Fibroblast of mammary gland (primary cell): ENCODE measurements around the gene PRICKLE1.
A peak's percentile ranks its signal among the peaks of the same experiment; 100 is the strongest.

Source experiments
- DNase-seq: peaks from one replicate; pipeline ENCODE4 v3.0.0-alpha.2; 2010; ENCODE audit warnings: low read depth
- H3K4me3 ChIP-seq: 2 replicates; pipeline ENCODE4 v1.5.1; 2011; ENCODE audit warnings: low read depth, mild to moderate bottlenecking, low read length, moderate library complexity; ENCODE audit not compliant: control insufficient read depth
- CTCF ChIP-seq: conservative IDR thresholded peaks from 2 replicates; pipeline ENCODE4 v1.5.1; 2011; ENCODE audit warnings: low read depth, low read length, inconsistent platforms; ENCODE audit not compliant: control insufficient read depth, insufficient read depth

The PRICKLE1 gene

GRCh38 chr12:42590330-42590934, 886 bp upstream of the PRICKLE1 start:
- peak overlapping the region; percentile 62 for H3K4me3 ChIP-seq
- no peak for DNase-seq
- no peak for TF ChIP-seq CTCF

- TF ChIP-seq CTCF, result peak; percentile 54
- peak; percentile 47 for DNase-seq
- H3K4me3 ChIP-seq, result peak overlapping the region; percentile 86
These were observed 752 bp downstream of the PRICKLE1 start for GRCh38 chr12:42588524-42589464.

- no peak for DNase-seq
- TF ChIP-seq CTCF, result no peak
- peak overlapping the region; percentile 86 for H3K4me3 ChIP-seq
These were observed 1.7 kb downstream of the PRICKLE1 start for GRCh38 chr12:42587601-42588523.

- DNase-seq, result no peak
- no peak overlapping the region for H3K4me3 ChIP-seq
- TF ChIP-seq CTCF, result peak; percentile 30
These were observed 3.3 kb downstream of the PRICKLE1 start for GRCh38 chr12:42586268-42586667.

GRCh38 chr12:42585841-42586216, 3.7 kb downstream of the PRICKLE1 start:
- no peak overlapping the region for H3K4me3 ChIP-seq
- TF ChIP-seq CTCF, result no peak
- DNase-seq, result no peak

- no peak for TF ChIP-seq CTCF
- DNase-seq, result no peak
- H3K4me3 ChIP-seq, result no peak overlapping the region
These were observed 4.2 kb downstream of the PRICKLE1 start for GRCh38 chr12:42585154-42585840.
